Activated T-helper 17 cell treated with anti-CD3 and anti-CD28 coated beads, Interleukin-2, amount 50 U/mL, for 72 hours (primary cell): ENCODE data around the gene SLAMF6. TPM values are rescaled to one million over a fixed set of nuclear protein-coding genes. Genes with fewer than 3 reads are reported as not detected.

Experiments
- ATAC-seq: fragments of 150-1000 bp; cut with Tn5 transposase; replicated peaks from 2 replicates; pipeline ENCODE4 v1.10.0; 2021; ENCODE audit warnings: mild to moderate bottlenecking, moderate library complexity
- H3K27ac Mint-ChIP-seq: one replicate; pipeline ENCODE4 v1.8.0; 2022; ENCODE audit warnings: mixed read lengths
- H3K27me3 Mint-ChIP-seq: one replicate; pipeline ENCODE4 v1.8.0; 2022; ENCODE audit warnings: mixed read lengths
- H3K36me3 Mint-ChIP-seq: one replicate; pipeline ENCODE4 v1.8.0; 2022; ENCODE audit warnings: low read depth, mild to moderate bottlenecking, mixed read lengths
- H3K4me1 Mint-ChIP-seq: one replicate; pipeline ENCODE4 v1.8.0; 2022; ENCODE audit warnings: mixed read lengths
- H3K4me3 Mint-ChIP-seq: one replicate; pipeline ENCODE4 v1.8.0; 2022; ENCODE audit warnings: mild to moderate bottlenecking, mixed read lengths
- H3K9me3 Mint-ChIP-seq: one replicate; pipeline ENCODE4 v1.8.0; 2022; ENCODE audit warnings: mixed read lengths
- total RNA-seq, 2 donors: library from RNA; stranded (reverse); gene quantifications; one replicate each; pipeline ENCODE4 v1.2.3, GENCODE V29; 2022

The SLAMF6 gene
- total RNA-seq, 2 donors from 2014 or later, result 17.4 to 28.6 TPM

DNA sequence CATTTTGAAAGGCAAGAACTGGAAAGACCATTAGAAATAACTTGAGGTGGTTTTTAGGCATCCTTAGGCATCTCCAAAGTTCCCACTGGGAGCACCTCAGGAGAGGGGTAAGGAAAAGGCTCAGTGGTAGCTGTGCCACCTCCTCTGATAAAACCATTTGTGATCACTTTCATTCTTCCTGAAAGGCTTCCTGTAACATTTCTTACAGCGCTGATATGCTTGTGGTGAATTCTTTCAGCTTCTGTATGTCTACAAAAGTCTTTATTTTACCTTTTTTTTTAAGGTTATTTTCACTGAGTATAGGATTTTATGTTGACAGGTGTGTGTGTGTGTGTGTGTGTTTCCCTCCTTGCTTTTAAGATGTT lies 67.9 kb downstream of the SLAMF6 start:
- Mint-ChIP-seq H3K4me3 (peak overlapping the region; percentile 75), H3K4me1 (peaks cover 55% of the 10 kb centered on the region), H3K36me3 (no peaks in the 10 kb centered on the region), H3K9me3 (no peaks in the 10 kb centered on the region), H3K27me3 (no peaks in the 10 kb centered on the region), H3K27ac (peak overlapping the region; percentile 95)
- ATAC-seq, result no peak

DNA sequence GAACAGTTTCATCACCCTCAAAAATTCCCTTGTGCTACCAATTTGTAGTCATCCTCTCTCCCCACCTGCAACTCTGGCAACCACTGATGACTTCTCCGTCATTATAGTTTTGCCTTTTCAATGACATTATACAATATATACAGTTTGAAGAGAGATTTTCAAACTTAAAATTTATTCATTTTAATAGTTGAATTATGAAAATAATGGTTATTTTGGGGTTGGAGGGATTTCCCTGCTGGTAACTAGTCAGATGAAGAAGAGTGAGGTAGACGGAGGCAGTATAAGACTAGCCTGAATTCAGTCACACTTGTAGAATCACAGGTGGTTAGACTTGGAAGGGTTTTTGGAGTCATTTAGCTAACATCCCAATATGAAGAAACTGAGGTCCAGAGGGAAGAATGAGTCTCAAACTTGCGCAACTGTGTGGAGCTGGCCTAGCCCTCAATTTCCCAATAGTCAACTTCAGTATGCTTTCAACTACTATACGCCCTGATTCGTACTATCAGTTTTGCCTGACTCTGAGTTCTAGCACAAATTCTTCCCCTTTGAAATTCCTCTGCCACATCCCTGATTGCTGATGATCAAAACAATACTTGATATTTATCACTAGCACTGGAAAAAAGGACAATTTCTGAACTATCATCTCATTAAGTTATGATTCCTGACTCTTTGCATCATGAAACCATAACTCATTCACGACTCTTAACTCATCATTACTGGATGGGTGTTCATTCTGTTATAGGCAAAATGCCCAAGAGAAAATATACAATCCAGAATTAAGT lies 68.5 kb downstream of the SLAMF6 start:
- H3K4me3 Mint-ChIP-seq, result peak overlapping the region; percentile 75
- H3K36me3 Mint-ChIP-seq, result no peaks in the 10 kb centered on the region
- H3K27ac Mint-ChIP-seq, result peak overlapping the region; percentile 95
- no peaks in the 10 kb centered on the region for H3K9me3 Mint-ChIP-seq
- no peaks in the 10 kb centered on the region for H3K27me3 Mint-ChIP-seq
- ATAC-seq, result peak; percentile 78
- H3K4me1 Mint-ChIP-seq, result peaks cover 54% of the 10 kb centered on the region

DNA sequence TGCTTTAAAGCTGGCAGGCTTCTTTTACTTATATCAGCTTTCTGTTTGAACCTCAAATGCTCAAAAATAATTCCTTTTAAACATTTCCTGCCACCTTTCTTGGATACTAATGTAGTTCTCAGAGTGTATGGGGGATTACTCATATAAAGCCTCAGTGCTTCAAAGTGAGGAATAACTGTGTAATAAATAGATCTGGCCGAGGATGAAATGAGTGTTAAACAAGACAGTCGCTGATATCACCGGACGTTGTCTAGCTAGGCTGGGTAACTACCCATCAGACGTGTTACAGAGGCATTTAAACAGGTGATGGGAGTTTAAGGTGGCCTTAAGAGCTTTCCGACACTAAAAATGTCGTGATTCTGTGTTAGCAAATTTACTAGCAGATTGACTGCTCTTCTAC lies 69.6 kb downstream of the SLAMF6 start:
- H3K27ac Mint-ChIP-seq, result peak overlapping the region; percentile 95
- H3K36me3 Mint-ChIP-seq, result no peaks in the 10 kb centered on the region
- H3K4me1 Mint-ChIP-seq, result peaks cover 43% of the 10 kb centered on the region
- peak overlapping the region; percentile 75 for H3K4me3 Mint-ChIP-seq
- H3K27me3 Mint-ChIP-seq, result no peaks in the 10 kb centered on the region
- peak; percentile 63 for ATAC-seq
- H3K9me3 Mint-ChIP-seq, result no peaks in the 10 kb centered on the region

DNA sequence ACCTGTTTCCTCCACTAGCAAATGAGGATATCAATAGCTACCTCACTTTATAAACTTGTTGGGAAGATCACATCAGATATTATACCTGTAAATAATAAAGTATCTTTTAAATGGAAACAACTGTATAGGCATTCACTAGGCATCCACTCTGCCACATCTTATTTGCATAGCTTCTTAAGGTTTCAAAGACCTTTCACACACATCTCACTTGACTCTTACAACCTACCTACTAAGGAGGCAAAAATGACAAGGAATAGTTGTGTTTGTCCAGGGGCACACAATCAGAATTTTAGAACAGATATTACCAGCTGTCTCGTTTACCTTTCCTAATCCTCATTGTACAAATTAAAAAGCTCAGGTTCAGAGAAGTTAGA lies 71.2 kb downstream of the SLAMF6 start:
- Mint-ChIP-seq H3K27ac (peak overlapping the region; percentile 95), H3K4me3 (peak overlapping the region; percentile 75), H3K36me3 (no peaks in the 10 kb centered on the region), H3K9me3 (no peaks in the 10 kb centered on the region), H3K27me3 (no peaks in the 10 kb centered on the region), H3K4me1 (peaks cover 46% of the 10 kb centered on the region)
- ATAC-seq, result no peak

DNA sequence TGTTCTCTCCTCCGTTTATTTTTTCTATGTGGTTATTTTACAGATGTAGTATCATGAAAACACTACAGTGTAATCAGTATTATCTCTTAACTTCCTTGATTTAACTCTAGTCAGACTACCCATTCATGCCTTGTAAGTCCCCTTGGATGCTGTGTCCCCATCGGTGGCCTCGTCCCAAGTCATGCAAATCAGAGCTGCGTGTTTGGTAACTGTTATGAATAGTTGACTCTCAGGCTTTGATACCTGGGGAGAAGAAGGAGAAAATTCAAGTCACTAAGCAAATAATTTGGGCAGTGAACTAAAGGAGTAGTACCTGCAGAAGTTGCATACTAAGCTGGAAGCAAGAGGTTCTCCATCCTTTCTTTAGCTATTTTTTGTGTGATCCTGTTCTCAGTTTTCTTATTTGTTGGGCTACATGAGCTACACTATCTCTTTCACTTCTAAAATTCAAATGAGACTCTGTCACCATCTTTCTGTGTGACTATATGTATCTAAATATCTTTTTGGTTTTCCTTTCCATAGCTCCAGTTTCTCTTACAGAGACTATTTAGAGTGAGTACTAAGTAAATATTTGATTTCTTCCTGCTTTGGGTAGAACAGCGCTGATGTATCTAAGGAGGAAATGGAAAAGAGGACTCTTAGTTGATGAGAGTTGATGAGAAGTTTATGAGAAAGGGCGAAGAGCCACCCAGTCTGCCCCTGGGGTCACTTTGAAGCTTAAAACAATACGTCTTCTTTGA lies 71.8 kb downstream of the SLAMF6 start:
- H3K4me1 Mint-ChIP-seq, result peaks cover 46% of the 10 kb centered on the region
- no peaks in the 10 kb centered on the region for H3K9me3 Mint-ChIP-seq
- peak overlapping the region; percentile 75 for H3K4me3 Mint-ChIP-seq
- ATAC-seq, result peak; percentile 15
- H3K36me3 Mint-ChIP-seq, result no peaks in the 10 kb centered on the region
- H3K27me3 Mint-ChIP-seq, result no peaks in the 10 kb centered on the region
- peak overlapping the region; percentile 95 for H3K27ac Mint-ChIP-seq

DNA sequence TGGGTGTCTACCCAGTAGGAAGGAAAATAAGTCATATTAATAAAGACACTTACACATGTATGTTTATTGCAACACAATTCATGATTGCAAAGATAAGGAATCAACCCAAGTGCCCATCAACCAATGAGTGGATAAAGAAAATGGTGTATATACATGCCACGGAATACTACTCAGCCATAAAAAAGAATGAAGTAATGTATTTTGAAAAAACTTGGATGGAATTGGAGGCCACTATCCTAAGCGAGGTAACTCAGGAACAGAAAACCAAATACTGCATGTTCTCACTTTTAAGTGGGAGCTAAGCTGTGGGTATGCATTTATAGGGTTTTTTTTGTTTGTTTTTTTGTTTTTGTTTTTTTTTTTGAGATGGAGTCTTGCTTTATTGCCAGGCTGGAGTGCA lies 73.6 kb downstream of the SLAMF6 start:
- peaks cover 40% of the 10 kb centered on the region for H3K4me1 Mint-ChIP-seq
- H3K27ac Mint-ChIP-seq, result no peak overlapping the region
- no peaks in the 10 kb centered on the region for H3K9me3 Mint-ChIP-seq
- no peaks in the 10 kb centered on the region for H3K36me3 Mint-ChIP-seq
- H3K4me3 Mint-ChIP-seq, result no peak overlapping the region
- no peak for ATAC-seq
- H3K27me3 Mint-ChIP-seq, result no peaks in the 10 kb centered on the region

DNA sequence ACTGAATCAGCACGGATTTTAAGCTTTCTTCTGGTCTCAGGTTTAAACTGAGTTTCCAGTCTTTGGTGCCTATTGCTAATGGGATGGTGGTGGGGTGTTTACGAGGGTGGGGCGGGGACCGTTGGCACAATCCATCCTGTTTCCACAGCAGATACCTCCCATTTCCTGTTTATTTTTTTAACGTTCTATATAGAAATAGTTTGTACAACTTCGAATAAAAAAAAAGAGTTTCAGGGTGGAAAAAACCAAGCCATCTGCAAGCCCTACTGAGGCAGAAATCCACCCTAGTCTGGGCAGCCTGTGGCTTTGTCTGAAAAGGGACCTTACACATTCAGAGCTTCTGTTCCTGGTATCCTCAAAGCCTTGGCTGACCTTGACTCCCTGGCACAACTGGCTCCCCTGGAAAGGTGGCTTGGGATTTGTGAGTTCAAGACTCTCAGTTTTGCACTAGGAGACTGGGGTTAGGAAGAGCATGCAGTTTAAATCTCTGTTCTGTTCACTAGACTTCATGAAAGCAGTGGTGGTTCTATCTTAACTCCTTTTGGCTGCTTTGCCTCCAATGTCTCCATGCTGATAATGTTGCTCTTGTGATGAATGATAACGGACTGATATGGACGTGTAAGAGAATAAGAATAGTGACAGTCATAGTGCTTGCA lies 76.0 kb downstream of the SLAMF6 start:
- Mint-ChIP-seq H3K27me3 (no peaks in the 10 kb centered on the region), H3K36me3 (peaks cover 4% of the 10 kb centered on the region), H3K4me1 (peaks cover 40% of the 10 kb centered on the region), H3K9me3 (no peaks in the 10 kb centered on the region), H3K27ac (peak overlapping the region; percentile 20), H3K4me3 (peak overlapping the region; percentile 54)
- no peak for ATAC-seq

DNA sequence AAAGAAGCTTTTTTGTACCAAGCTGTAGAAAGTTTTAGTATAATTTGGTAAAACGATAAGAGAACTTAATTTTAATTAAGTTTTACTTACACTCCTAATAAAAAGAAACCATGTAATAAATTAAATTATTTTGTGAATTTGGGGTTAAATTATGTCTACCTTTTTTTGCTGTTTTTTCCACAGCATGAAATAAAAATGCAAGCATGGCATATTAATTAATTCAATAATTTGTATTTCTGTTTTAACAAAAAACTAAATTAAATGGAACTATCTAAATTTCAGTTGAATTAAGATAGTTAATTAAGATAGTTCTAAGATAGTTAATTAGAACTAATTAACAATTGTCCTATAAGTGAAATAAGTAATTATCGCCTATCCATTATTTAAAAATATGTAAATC lies 83.3 kb downstream of the SLAMF6 start:
- Mint-ChIP-seq H3K27me3 (no peaks in the 10 kb centered on the region), H3K36me3 (peaks cover 4% of the 10 kb centered on the region), H3K4me3 (no peak overlapping the region), H3K4me1 (peaks cover 37% of the 10 kb centered on the region), H3K9me3 (peaks cover 3% of the 10 kb centered on the region), H3K27ac (no peak overlapping the region)
- ATAC-seq, result no peak

DNA sequence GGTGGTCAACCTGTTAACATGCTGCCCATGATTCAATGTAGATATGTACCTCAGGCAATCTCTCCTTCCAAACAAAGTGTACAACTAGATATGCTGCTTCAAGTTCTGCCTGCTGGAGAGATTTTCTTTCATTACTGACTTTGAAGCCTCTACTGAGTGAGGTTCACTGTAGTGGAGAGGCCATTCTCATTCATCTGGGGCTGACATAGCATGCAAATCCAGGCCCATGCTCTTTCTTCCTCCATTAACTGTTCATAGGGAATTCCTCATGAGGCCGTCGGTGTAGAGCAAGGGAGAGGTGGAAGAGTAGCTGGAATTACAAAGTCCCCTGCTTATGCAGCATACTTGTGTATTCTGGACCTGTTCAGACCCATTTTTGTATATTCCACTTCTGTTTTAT lies 84.1 kb downstream of the SLAMF6 start:
- peaks cover 34% of the 10 kb centered on the region for H3K4me1 Mint-ChIP-seq
- peak overlapping the region; percentile 87 for H3K4me3 Mint-ChIP-seq
- peak overlapping the region; percentile 94 for H3K27ac Mint-ChIP-seq
- H3K36me3 Mint-ChIP-seq, result peaks cover 3% of the 10 kb centered on the region
- ATAC-seq, result no peak
- peaks cover 4% of the 10 kb centered on the region for H3K9me3 Mint-ChIP-seq
- H3K27me3 Mint-ChIP-seq, result no peaks in the 10 kb centered on the region

DNA sequence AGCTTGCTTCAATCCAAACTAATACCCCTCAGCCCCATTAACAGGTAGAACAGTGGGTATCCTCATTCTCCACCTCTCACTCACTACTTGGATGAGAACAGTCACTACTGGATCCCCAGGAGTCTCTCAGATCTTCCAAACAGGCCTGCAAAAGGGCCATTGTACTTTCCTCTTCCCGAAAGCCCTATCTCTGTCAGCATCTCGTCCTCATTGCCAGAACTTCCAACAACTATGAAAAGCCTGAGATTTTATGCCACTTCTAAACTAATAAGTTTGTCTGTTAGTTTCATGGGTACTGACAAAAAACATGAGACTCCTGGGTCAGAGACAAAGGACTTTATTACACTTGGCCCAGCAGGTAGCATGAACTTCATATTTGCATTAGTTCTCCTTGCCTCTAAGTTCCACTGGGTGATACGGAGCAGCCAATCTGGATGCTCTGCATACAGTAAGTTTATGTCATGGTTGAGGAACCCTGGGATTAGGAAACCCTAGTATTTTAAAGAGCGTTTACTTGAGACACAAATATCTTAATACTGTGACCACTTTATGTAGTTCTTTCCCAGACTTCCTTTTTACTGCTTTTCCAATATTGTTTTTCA lies 84.6 kb downstream of the SLAMF6 start:
- Mint-ChIP-seq H3K27ac (peak overlapping the region; percentile 94), H3K27me3 (no peaks in the 10 kb centered on the region), H3K4me1 (peaks cover 30% of the 10 kb centered on the region), H3K36me3 (no peaks in the 10 kb centered on the region), H3K4me3 (peak overlapping the region; percentile 87), H3K9me3 (peaks cover 4% of the 10 kb centered on the region)
- peak; percentile 44 for ATAC-seq

DNA sequence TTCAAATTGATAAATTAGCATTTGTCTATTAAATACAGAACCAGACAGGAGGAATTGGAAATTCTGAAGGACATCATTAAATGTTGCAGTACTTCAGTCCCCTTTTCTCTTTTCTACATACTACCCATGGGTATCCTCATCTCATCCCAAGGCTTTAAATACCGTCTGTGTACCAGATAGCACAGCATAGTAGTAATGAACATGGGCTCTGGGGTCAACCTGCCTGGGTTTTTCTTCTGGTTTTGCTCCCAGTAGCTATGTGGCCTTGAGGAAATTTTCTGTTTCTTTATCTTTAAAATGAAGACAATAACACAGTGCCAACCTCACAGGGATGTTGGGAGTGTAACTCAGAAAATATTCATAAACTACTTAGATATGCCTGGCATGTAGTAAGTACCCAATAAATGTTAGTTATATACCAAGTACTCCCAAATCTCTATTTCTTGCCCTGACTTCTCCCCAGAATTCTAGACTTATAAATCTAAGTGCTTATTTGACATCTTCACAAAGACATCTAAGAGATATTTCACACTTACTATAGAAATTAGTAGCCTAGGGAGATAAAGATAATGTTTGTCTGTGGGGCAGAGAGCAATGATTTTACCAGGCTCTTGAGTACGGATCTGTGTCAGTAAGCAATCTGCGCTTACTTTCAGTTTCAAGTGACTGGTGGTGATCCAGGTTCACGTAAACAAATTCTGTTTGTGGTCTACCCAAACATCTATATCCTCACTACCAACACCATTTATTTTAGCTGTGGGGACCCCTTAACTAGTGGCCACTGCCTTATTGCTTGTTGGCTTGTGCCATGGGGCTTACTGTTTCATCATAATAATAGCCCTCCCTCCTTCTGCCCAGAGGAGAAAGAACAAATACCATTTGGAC lies 85.4 kb downstream of the SLAMF6 start:
- Mint-ChIP-seq H3K27me3 (no peaks in the 10 kb centered on the region), H3K27ac (peak overlapping the region; percentile 94), H3K9me3 (peaks cover 4% of the 10 kb centered on the region), H3K4me3 (peak overlapping the region; percentile 87), H3K4me1 (peaks cover 29% of the 10 kb centered on the region), H3K36me3 (no peaks in the 10 kb centered on the region)
- ATAC-seq, result peak; percentile 93

DNA sequence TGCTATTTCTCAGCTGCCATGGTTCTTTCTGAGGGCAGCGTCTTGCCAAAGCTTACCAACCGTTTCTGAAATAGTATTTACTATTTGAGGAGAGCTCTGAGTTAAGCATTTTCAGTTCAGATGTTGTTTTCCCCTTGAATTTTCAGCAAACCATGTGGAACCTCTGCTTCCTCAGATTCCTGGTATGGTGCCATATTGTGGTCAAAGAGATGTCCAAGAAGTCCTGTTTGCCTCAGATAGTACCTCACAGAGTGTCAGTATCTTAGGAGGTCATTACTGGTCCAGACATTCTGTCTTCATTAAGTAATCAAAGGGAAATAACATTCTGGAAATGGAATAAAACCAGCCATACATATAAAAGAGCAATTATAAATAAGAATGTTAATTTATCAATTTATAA lies 86.1 kb downstream of the SLAMF6 start:
- no peaks in the 10 kb centered on the region for H3K36me3 Mint-ChIP-seq
- H3K27me3 Mint-ChIP-seq, result no peaks in the 10 kb centered on the region
- H3K9me3 Mint-ChIP-seq, result peaks cover 4% of the 10 kb centered on the region
- peaks cover 32% of the 10 kb centered on the region for H3K4me1 Mint-ChIP-seq
- ATAC-seq, result no peak
- peak overlapping the region; percentile 87 for H3K4me3 Mint-ChIP-seq
- peak overlapping the region; percentile 94 for H3K27ac Mint-ChIP-seq
